Gastrocnemius medialis (tissue), 4 donors: ENCODE results near the gene KCNQ1. TPM values are rescaled to one million over a fixed set of nuclear protein-coding genes. Genes with fewer than 3 reads are reported as not detected.

Experiments used
- ATAC-seq, 2 donors: fragments of 150-250 bp; one replicate each; pipeline ENCODE4 v1.9.1; 2016
- DNase-seq, 2 donors: peaks; one replicate each; pipeline ENCODE4 v3.0.0-alpha.2; 2019
- H3K27ac ChIP-seq, 4 donors: fragments of 200-600 bp; sonication (generic); 1 replicate in 1 of 4; 2 replicates in 3 of 4; pipeline ENCODE4 v1.5.1; 2016 to 2018; ENCODE audit warnings: mild to moderate bottlenecking in 2 of 4, moderate library complexity in 1 of 4
- H3K27me3 ChIP-seq, 3 donors: fragments of 200-600 bp; sonication (generic) in 2 of 3; 1 replicate in 1 of 3; 2 replicates in 2 of 3; pipeline versions ENCODE4 v1.5.1 to v1.6.0; 2016 to 2019; ENCODE audit warnings: mild to moderate bottlenecking in 1 of 3, moderate library complexity in 1 of 3
- H3K36me3 ChIP-seq, 2 donors: fragments of 200-600 bp; sonication (generic) in 1 of 2; one replicate each; pipeline ENCODE4 v1.5.1; 2017 to 2018
- H3K4me1 ChIP-seq, 2 donors: fragments of 200-600 bp; sonication (generic) in 1 of 2; one replicate each; pipeline ENCODE4 v1.5.1; 2016 to 2017; ENCODE audit warnings: mild to moderate bottlenecking in 2 of 2
- H3K4me3 ChIP-seq, 4 donors: fragments of 200-600 bp; sonication (generic) in 3 of 4; 1 replicate in 1 of 4; 2 replicates in 3 of 4; pipeline ENCODE4 v1.5.1; 2016 to 2019; ENCODE audit warnings: mild to moderate bottlenecking in 2 of 4
- H3K9me3 ChIP-seq, 3 donors: fragments of 200-600 bp; sonication (generic) in 2 of 3; 1 replicate in 1 of 3; 2 replicates in 2 of 3; pipeline ENCODE4 v1.5.1; 2016 to 2019
- CTCF ChIP-seq, 5 experiments: fragments of 450-650 bp in 3 of 5; fragments of 200-600 bp in 2 of 5; sonication (generic) in 2 of 5; IDR thresholded peaks in 4 of 5; conservative IDR thresholded peaks in 1 of 5; 1 replicate in 4 of 5; 2 replicates in 1 of 5; pipeline ENCODE4 v1.5.1; 2016 to 2019; ENCODE audit warnings: antibody characterized with exemption in 5 of 5, mild to moderate bottlenecking in 3 of 5, moderate library complexity in 3 of 5
- POLR2A ChIP-seq, 2 donors: fragments of 450-650 bp; IDR thresholded peaks; one replicate each; pipeline ENCODE4 v1.6.1; 2017; ENCODE audit warnings: antibody characterized with exemption in 2 of 2, mild to moderate bottlenecking in 2 of 2, moderate library complexity in 2 of 2
- in situ Hi-C, 4 donors: fragments of 200-750 bp; cut with MboI; loops; one replicate each; pipeline versions ENCODE4 v1.15.0 to v1.8.0; 2017; ENCODE audit warnings: low sequenced_read_pairs in 4 of 4
- intact Hi-C: fragments of 100-400 bp; cut with DNase I; formaldehyde crosslinking; loops from one replicate; pipeline ENCODE4 v1.15.1; 2023; ENCODE audit warnings: low total_unique reads
- total RNA-seq, 4 donors: library from RNA; depleted of rRNA; stranded (reverse); fragments of >200 nt; gene quantifications; one replicate each; pipeline versions ENCODE4 v1.1.0 to v1.2.3, GENCODE V29; 2016

KCNQ1 gene
- total RNA-seq, 4 donors from 2014 or later = 0.15 to 1.00 (median 0.67) TPM

GRCh38 chr11:2755071-2755470 is 310.3 kb downstream of the KCNQ1 start:
- Histone ChIP-seq H3K4me3 (no peak overlapping the region), H3K27me3 (no peaks in the 10 kb centered on the region), H3K36me3 (no peaks in the 10 kb centered on the region), H3K4me1 (no peaks in the 10 kb centered on the region), H3K27ac (no peak overlapping the region), H3K9me3 (no peaks in the 10 kb centered on the region)
- no peak for DNase-seq
- ATAC-seq = no peak
- TF ChIP-seq POLR2A (IDR thresholded peaks at IDR 0.05) (no peak), CTCF (IDR thresholded peaks at IDR 0.05 in 4 of 5, conservative IDR thresholded peaks at IDR 0.05 in 1 of 5) (no peak)
- intact Hi-C loops = no loop called here
- in situ Hi-C loops = no loop called here

GRCh38 chr11:2758751-2759150 is 313.9 kb downstream of the KCNQ1 start:
- Histone ChIP-seq H3K9me3 (no peaks in the 10 kb centered on the region), H3K4me3 (no peak overlapping the region), H3K27me3 (no peaks in the 10 kb centered on the region), H3K36me3 (no peaks in the 10 kb centered on the region), H3K27ac (no peak overlapping the region), H3K4me1 (no peaks in the 10 kb centered on the region)
- in situ Hi-C loops (no loop called here), intact Hi-C loops (no loop called here)
- TF ChIP-seq CTCF (IDR thresholded peaks at IDR 0.05 in 4 of 5, conservative IDR thresholded peaks at IDR 0.05 in 1 of 5) = no peak
- no peak for TF ChIP-seq POLR2A (IDR thresholded peaks at IDR 0.05)
- ATAC-seq = no peak
- DNase-seq = no peak

- Histone ChIP-seq H3K27ac (no peak overlapping the region), H3K4me1 (no peaks in the 10 kb centered on the region), H3K4me3 (no peak overlapping the region), H3K27me3 (no peaks in the 10 kb centered on the region), H3K36me3 (no peaks in the 10 kb centered on the region), H3K9me3 (no peaks in the 10 kb centered on the region)
- no peak for DNase-seq
- intact Hi-C loops = no loop called here
- ATAC-seq = no peak
- TF ChIP-seq POLR2A (IDR thresholded peaks at IDR 0.05) (no peak), CTCF (IDR thresholded peaks at IDR 0.05 in 4 of 5, conservative IDR thresholded peaks at IDR 0.05 in 1 of 5) (no peak)
- in situ Hi-C loops = no loop called here
These were observed 314.7 kb downstream of the KCNQ1 start for GRCh38 chr11:2759228-2760195.

- TF ChIP-seq POLR2A (IDR thresholded peaks at IDR 0.05) (no peak), CTCF (IDR thresholded peaks at IDR 0.05 in 4 of 5, conservative IDR thresholded peaks at IDR 0.05 in 1 of 5) (no peak)
- intact Hi-C loops = no loop called here
- Histone ChIP-seq H3K27ac (no peak overlapping the region), H3K9me3 (no peaks in the 10 kb centered on the region), H3K4me1 (no peaks in the 10 kb centered on the region), H3K4me3 (no peak overlapping the region), H3K36me3 (no peaks in the 10 kb centered on the region), H3K27me3 (no peaks in the 10 kb centered on the region)
- in situ Hi-C loops = no loop called here
- DNase-seq (no peak), ATAC-seq (no peak)
These were observed 315.5 kb downstream of the KCNQ1 start for GRCh38 chr11:2760196-2760871.
